Natural killer cell (primary cell): ENCODE results near the gene CEP350. TPM values are rescaled to one million over a fixed set of nuclear protein-coding genes. Genes with fewer than 3 reads are reported as not detected.

Experiments
- ATAC-seq, 3 donors: fragments of 150-1000 bp in 2 of 3; fragments of 200-7000 bp in 1 of 3; cut with Tn5 transposase; 1 replicate in 1 of 3; 2 replicates in 2 of 3; pipeline ENCODE4 v1.10.0; 2021; ENCODE audit warnings: mild to moderate bottlenecking in 2 of 3, moderate library complexity in 2 of 3
- DNase-seq, 2 donors: peaks; one replicate each; pipeline versions ENCODE4 v3.0.0 to v3.0.0-alpha.2; 2013 to 2021; ENCODE audit warnings: mixed read lengths in 1 of 2
- H3K27ac ChIP-seq: one replicate; pipeline ENCODE4 v1.5.1; 2013; ENCODE audit warnings: mild to moderate bottlenecking, low read length
- H3K27me3 ChIP-seq: one replicate; pipeline ENCODE4 v1.6.1; 2013; ENCODE audit warnings: low read length; ENCODE audit not compliant: control insufficient read depth, insufficient read depth
- H3K36me3 ChIP-seq: one replicate; pipeline ENCODE4 v1.6.1; 2013; ENCODE audit warnings: low read length; ENCODE audit not compliant: control insufficient read depth, insufficient read depth
- H3K4me1 ChIP-seq: one replicate; pipeline ENCODE4 v1.6.1; 2013; ENCODE audit warnings: low read length; ENCODE audit not compliant: control insufficient read depth, insufficient read depth
- H3K4me3 ChIP-seq: one replicate; pipeline ENCODE4 v1.5.1; 2013; ENCODE audit warnings: low read length
- H3K9me3 ChIP-seq: one replicate; pipeline ENCODE4 v1.6.1; 2013; ENCODE audit warnings: low read length; ENCODE audit not compliant: control insufficient read depth, insufficient read depth
- H3K27ac Mint-ChIP-seq, 2 donors: one replicate each; pipeline ENCODE4 v1.8.0; 2022; ENCODE audit warnings: mild to moderate bottlenecking in 2 of 2, mixed read lengths in 2 of 2, moderate library complexity in 1 of 2
- H3K27me3 Mint-ChIP-seq, 2 donors: one replicate each; pipeline ENCODE4 v1.8.0; 2022; ENCODE audit warnings: low read depth in 2 of 2, mixed read lengths in 2 of 2
- H3K36me3 Mint-ChIP-seq: one replicate; pipeline ENCODE4 v1.8.0; 2022; ENCODE audit warnings: mixed read lengths
- H3K4me1 Mint-ChIP-seq, 2 donors: one replicate each; pipeline ENCODE4 v1.8.0; 2022; ENCODE audit warnings: mixed read lengths in 2 of 2
- H3K4me3 Mint-ChIP-seq: one replicate; pipeline ENCODE4 v1.8.0; 2022; ENCODE audit warnings: mild to moderate bottlenecking, moderate library complexity, mixed read lengths
- H3K9me3 Mint-ChIP-seq, 2 donors: one replicate each; pipeline ENCODE4 v1.8.0; 2022; ENCODE audit warnings: mixed read lengths in 2 of 2
- CTCF ChIP-seq: fragments of 200-600 bp; IDR thresholded peaks from one replicate; pipeline ENCODE4 v1.8.0; 2022; ENCODE audit warnings: antibody characterized with exemption
- WGBS: methylation state at CpG from one replicate; pipeline ENCODE4 v1.1.7; 2013; ENCODE audit warnings: missing lambda C conversion rate; ENCODE audit not compliant: insufficient coverage; 5-methylcytosine and 5-hydroxymethylcytosine counted together
- intact Hi-C: fragments of 100-400 bp; cut with micrococcal nuclease; formaldehyde crosslinking; loops from one replicate; pipeline ENCODE4 v1.14.2; 2022
- total RNA-seq, 4 donors: library from RNA; stranded (reverse); fragments of 120-200 nt in 1 of 4; gene quantifications; one replicate each; pipeline versions ENCODE4 v1.2.3 to v1.2.4, GENCODE V29; 2013 to 2022

The CEP350 gene
- total RNA-seq, 3 donors from 2014 or later (not counting 1 experiment from before 2014, with no cell fraction given): 66.9 to 83.7 (median 75.3) TPM

- TF ChIP-seq CTCF: no peak
- Histone ChIP-seq H3K9me3 (no peaks in the 10 kb centered on the region), H3K4me3 (no peak overlapping the region), H3K27me3 (no peaks in the 10 kb centered on the region), H3K27ac (no peak overlapping the region), H3K4me1 (no peaks in the 10 kb centered on the region), H3K36me3 (peaks cover 67% of the 10 kb centered on the region)
- DNase-seq (no peak), ATAC-seq (peak in 1 of 3 donors; percentile 18)
- 76% methylated on average over 10 of the region's 10 CpGs for WGBS
- Mint-ChIP-seq H3K27ac (peak overlapping the region; percentile 64 to 72), H3K36me3 (peaks cover 13% of the 10 kb centered on the region), H3K4me1 (peaks cover 16 to 17% of the 10 kb centered on the region in 2 donors), H3K27me3 (no peaks in the 10 kb centered on the region), H3K4me3 (peak overlapping the region; percentile 26), H3K9me3 (no peaks in the 10 kb centered on the region)
- intact Hi-C loops: no loop called here
These were observed 36.8 kb upstream of the CEP350 start for GRCh38 chr1:179917601-179918429.

- Histone ChIP-seq H3K27ac (no peak overlapping the region), H3K27me3 (no peaks in the 10 kb centered on the region), H3K36me3 (peaks cover 40% of the 10 kb centered on the region), H3K4me1 (no peaks in the 10 kb centered on the region), H3K4me3 (no peak overlapping the region), H3K9me3 (no peaks in the 10 kb centered on the region)
- H3K27ac Mint-ChIP-seq: peak overlapping the region in 1 of 2 donors; percentile 3
- no peaks in the 10 kb centered on the region for H3K27me3 Mint-ChIP-seq
- ATAC-seq (no peak), DNase-seq (no peak)
- peaks cover 13% of the 10 kb centered on the region for H3K36me3 Mint-ChIP-seq
- no peak overlapping the region for H3K4me3 Mint-ChIP-seq
- H3K9me3 Mint-ChIP-seq: no peaks in the 10 kb centered on the region
- WGBS: 100% methylated on average over 1 of the region's 1 CpG
- intact Hi-C loops: no loop called here
- no peak for TF ChIP-seq CTCF
- H3K4me1 Mint-ChIP-seq: peaks cover 16 to 17% of the 10 kb centered on the region in 2 donors
These were observed 33.1 kb upstream of the CEP350 start for GRCh38 chr1:179921472-179921871.

GRCh38 chr1:179921981-179922872 lies 32.4 kb upstream of the CEP350 start:
- no peak overlapping the region for H3K4me3 Mint-ChIP-seq
- intact Hi-C loops: no loop called here
- DNase-seq (no peak), ATAC-seq (no peak)
- H3K9me3 Mint-ChIP-seq: no peaks in the 10 kb centered on the region
- H3K4me3 ChIP-seq: no peak overlapping the region
- no peaks in the 10 kb centered on the region for H3K27me3 Mint-ChIP-seq
- no peaks in the 10 kb centered on the region for H3K9me3 ChIP-seq
- H3K36me3 Mint-ChIP-seq: peaks cover 13% of the 10 kb centered on the region
- 97% methylated on average over 5 of the region's 8 CpGs for WGBS
- peaks cover 37% of the 10 kb centered on the region for H3K36me3 ChIP-seq
- H3K27ac ChIP-seq: no peak overlapping the region
- no peaks in the 10 kb centered on the region for H3K27me3 ChIP-seq
- H3K4me1 ChIP-seq: no peaks in the 10 kb centered on the region
- no peak for TF ChIP-seq CTCF
- H3K27ac Mint-ChIP-seq: peak overlapping the region; percentile 24 to 33
- peaks cover 16% of the 10 kb centered on the region in 2 donors for H3K4me1 Mint-ChIP-seq
